ENCODE data around the gene PARS2.

PARS2 gene

GRCh38 chr1:54764133-54764921 lies at the start of gene PARS2:
TSS of gene PARS2 (minus strand) at chr1:54764523. CDS start at chr1:54759161, 5,362 bp downstream.
- DNase-seq (ENCODE audit: extremely low read depth in 1 of 2, low read depth in 1 of 2): peak; percentile 84 to 93

GRCh38 chr1:54814126-54814498 lies 49.8 kb upstream of the PARS2 start:
- DNase-seq (ENCODE audit: extremely low read depth in 1 of 2, low read depth in 1 of 2): no peak

- no peak for DNase-seq (ENCODE audit: extremely low read depth in 1 of 2, low read depth in 1 of 2)
Measured at GRCh38 chr1:54813485-54814125, 49.3 kb upstream of the PARS2 start.

GRCh38 chr1:54812801-54813484 lies 48.6 kb upstream of the PARS2 start:
- no peak for DNase-seq (ENCODE audit: extremely low read depth in 1 of 2, low read depth in 1 of 2)

GRCh38 chr1:54811739-54812655 lies 47.7 kb upstream of the PARS2 start:
- DNase-seq (ENCODE audit: extremely low read depth in 1 of 2, low read depth in 1 of 2): no peak

- DNase-seq (ENCODE audit: extremely low read depth in 1 of 2, low read depth in 1 of 2): no peak
Measured at GRCh38 chr1:54811066-54811465, 46.7 kb upstream of the PARS2 start.

- DNase-seq (ENCODE audit: extremely low read depth in 1 of 2, low read depth in 1 of 2): peak; percentile 24 to 45
Measured at GRCh38 chr1:54810153-54810942, 46.0 kb upstream of the PARS2 start.

- no peak for DNase-seq (ENCODE audit: extremely low read depth in 1 of 2, low read depth in 1 of 2)
Measured at GRCh38 chr1:54809496-54810074, 45.3 kb upstream of the PARS2 start.

GRCh38 chr1:54808443-54809207 lies 44.3 kb upstream of the PARS2 start:
- no peak for DNase-seq (ENCODE audit: extremely low read depth in 1 of 2, low read depth in 1 of 2)

- no peak for DNase-seq (ENCODE audit: extremely low read depth in 1 of 2, low read depth in 1 of 2)
Measured at GRCh38 chr1:54807756-54808155, 43.4 kb upstream of the PARS2 start.

GRCh38 chr1:54806931-54807611 lies 42.7 kb upstream of the PARS2 start:
- peak in 1 of 2 donors; percentile 12 for DNase-seq (ENCODE audit: extremely low read depth in 1 of 2, low read depth in 1 of 2)

GRCh38 chr1:54805981-54806381 lies 41.7 kb upstream of the PARS2 start:
- no peak for DNase-seq (ENCODE audit: extremely low read depth in 1 of 2, low read depth in 1 of 2)

GRCh38 chr1:54805466-54805865 lies 41.1 kb upstream of the PARS2 start:
- no peak for DNase-seq (ENCODE audit: extremely low read depth in 1 of 2, low read depth in 1 of 2)

GRCh38 chr1:54804471-54805132 lies 40.3 kb upstream of the PARS2 start:
- no peak for DNase-seq (ENCODE audit: extremely low read depth in 1 of 2, low read depth in 1 of 2)

GRCh38 chr1:54803761-54804470 lies 39.6 kb upstream of the PARS2 start:
- DNase-seq (ENCODE audit: extremely low read depth in 1 of 2, low read depth in 1 of 2): no peak

- DNase-seq (ENCODE audit: extremely low read depth in 1 of 2, low read depth in 1 of 2): peak; percentile 27 to 49
Measured at GRCh38 chr1:54800899-54801759, 36.8 kb upstream of the PARS2 start, which contains the start of gene TTC22. TSS of gene TTC22 (minus strand) at chr1:54801323. CDS start at chr1:54801163, 160 bp downstream.
